ENCODE results near the gene TMEM259. TPM values are rescaled to one million over a fixed set of nuclear protein-coding genes. Genes with fewer than 3 reads are reported as not detected.

TMEM259 gene
- total and polyA plus RNA-seq, 9 of the 15 experiments (the other 6 are each of a cell fraction or from before 2014, with no cell fraction given), result 0.52 to 231 (median 63.6) TPM

- TF ChIP-seq BCLAF1 (IDR thresholded peaks at IDR 0.05; ENCODE audit: borderline replicate concordance in 1 of 2, control insufficient read depth in 1 of 2, low read depth in 2 of 2, low read length in 1 of 2) (no peak), PBX2 (CRISPR knock-in tag; IDR thresholded peaks at IDR 0.05; ENCODE audit: low read depth) (no peak), PBX2 (tag; conservative IDR thresholded peaks at IDR 0.05; ENCODE audit: low read depth) (no peak), ZNF785 (CRISPR knock-in tag; IDR thresholded peaks at IDR 0.05) (no peak), DACH1 (IDR thresholded peaks at IDR 0.05; ENCODE audit: partially characterized antibody) (peak; percentile 76), NFE2 (IDR thresholded peaks at IDR 0.05; ENCODE audit: low read depth) (no peak), SMAD1 (IDR thresholded peaks at IDR 0.05; ENCODE audit: low read depth, low read length, partially characterized antibody) (no peak), CBX3 (IDR thresholded peaks at IDR 0.05; ENCODE audit: borderline replicate concordance in 1 of 2, low read length in 2 of 2) (0 out of 3 replicates have a peak, but pooled peaks of 1 of the 2 experiments have one; percentile 15), ZNF449 (CRISPR knock-in tag; IDR thresholded peaks at IDR 0.05) (0 out of 2 replicates have a peak, but pooled peaks have one; percentile 39), KLF6 (CRISPR knock-in tag; IDR thresholded peaks at IDR 0.05; ENCODE audit: borderline replicate concordance) (no peak), LARP7 (IDR thresholded peaks at IDR 0.05) (no peak), SAFB2 (IDR thresholded peaks at IDR 0.05; ENCODE audit: borderline replicate concordance, low read depth, low read length, severe bottlenecking) (no peak), CCAR2 (IDR thresholded peaks at IDR 0.05; ENCODE audit: low read depth, low read length) (no peak), ASH1L (IDR thresholded peaks at IDR 0.05; ENCODE audit: borderline replicate concordance, low read depth, partially characterized antibody) (no peak), STAT5B (CRISPR knock-in tag; IDR thresholded peaks at IDR 0.05) (no peak), TRIM28 (IDR thresholded peaks at IDR 0.05) (peak; percentile 46; the same call in 1 of the 2 replicates), RB1 (IDR thresholded peaks at IDR 0.05; ENCODE audit: low read depth) (0 out of 2 replicates have a peak, but pooled peaks have one; percentile 28), GTF2F1 (IDR thresholded peaks at IDR 0.05; ENCODE audit: low read depth, low read length) (no peak), ELF4 (CRISPR knock-in tag; IDR thresholded peaks at IDR 0.05) (no peak), BDP1 (IDR thresholded peaks at IDR 0.05; ENCODE audit: insufficient read depth, insufficient read length) (no peak), DPF2 (IDR thresholded peaks at IDR 0.05) (peak; percentile 84)
Observed at GRCh38 chr19:980133-980998, 40.6 kb downstream of the TMEM259 start (continued).
